WI38 (cell line): ENCODE results near the gene HIPK1.

Source experiments
- H3K4me3 ChIP-seq: 2 replicates; pipeline ENCODE4 v1.5.1; 2011; ENCODE audit warnings: low read depth, mild to moderate bottlenecking, control low read depth, low read length
- TF ChIP-seq, protein P1 (sequence below): IDR thresholded peaks from 2 replicates; pipeline ENCODE4 v1.5.1; 2012; ENCODE audit warnings: low read depth, mild to moderate bottlenecking, control low read depth, low read length

HIPK1 gene

GRCh38 chr1:113935176-113935575 is 6.1 kb downstream of the HIPK1 start:
- TF ChIP-seq, protein P1, sequence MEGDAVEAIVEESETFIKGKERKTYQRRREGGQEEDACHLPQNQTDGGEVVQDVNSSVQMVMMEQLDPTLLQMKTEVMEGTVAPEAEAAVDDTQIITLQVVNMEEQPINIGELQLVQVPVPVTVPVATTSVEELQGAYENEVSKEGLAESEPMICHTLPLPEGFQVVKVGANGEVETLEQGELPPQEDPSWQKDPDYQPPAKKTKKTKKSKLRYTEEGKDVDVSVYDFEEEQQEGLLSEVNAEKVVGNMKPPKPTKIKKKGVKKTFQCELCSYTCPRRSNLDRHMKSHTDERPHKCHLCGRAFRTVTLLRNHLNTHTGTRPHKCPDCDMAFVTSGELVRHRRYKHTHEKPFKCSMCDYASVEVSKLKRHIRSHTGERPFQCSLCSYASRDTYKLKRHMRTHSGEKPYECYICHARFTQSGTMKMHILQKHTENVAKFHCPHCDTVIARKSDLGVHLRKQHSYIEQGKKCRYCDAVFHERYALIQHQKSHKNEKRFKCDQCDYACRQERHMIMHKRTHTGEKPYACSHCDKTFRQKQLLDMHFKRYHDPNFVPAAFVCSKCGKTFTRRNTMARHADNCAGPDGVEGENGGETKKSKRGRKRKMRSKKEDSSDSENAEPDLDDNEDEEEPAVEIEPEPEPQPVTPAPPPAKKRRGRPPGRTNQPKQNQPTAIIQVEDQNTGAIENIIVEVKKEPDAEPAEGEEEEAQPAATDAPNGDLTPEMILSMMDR: no peak
- no peak overlapping the region for H3K4me3 ChIP-seq

- TF ChIP-seq, protein P1: no peak
- no peak overlapping the region for H3K4me3 ChIP-seq
These were observed 6.8 kb downstream of the HIPK1 start for GRCh38 chr1:113935970-113936369.

DNA sequence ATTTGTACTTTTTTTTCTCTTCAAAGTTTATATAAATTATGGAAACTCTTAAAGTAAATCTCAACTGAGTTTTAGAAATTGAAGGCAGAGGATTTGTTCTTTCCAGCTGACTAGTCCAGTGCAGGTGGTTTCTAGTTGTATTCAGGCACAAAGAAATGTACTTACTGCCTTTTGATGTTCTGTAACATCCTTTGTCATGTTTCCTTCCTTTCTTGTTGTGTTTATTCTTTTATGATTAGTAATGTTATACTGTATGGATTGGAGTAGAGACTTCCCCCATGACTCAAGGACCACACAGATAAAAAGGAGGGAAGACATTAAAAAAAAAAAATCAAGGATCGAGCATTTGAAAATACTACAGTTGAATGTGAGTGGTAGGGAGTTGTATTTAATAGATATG is 8.0 kb downstream of the HIPK1 start:
- no peak overlapping the region for H3K4me3 ChIP-seq
- TF ChIP-seq, protein P1: no peak

- TF ChIP-seq, protein P1: no peak
- no peak overlapping the region for H3K4me3 ChIP-seq
These were observed 9.1 kb downstream of the HIPK1 start for GRCh38 chr1:113938192-113938591.

GRCh38 chr1:113940365-113941244 is 11.5 kb downstream of the HIPK1 start:
- TF ChIP-seq, protein P1: no peak

DNA sequence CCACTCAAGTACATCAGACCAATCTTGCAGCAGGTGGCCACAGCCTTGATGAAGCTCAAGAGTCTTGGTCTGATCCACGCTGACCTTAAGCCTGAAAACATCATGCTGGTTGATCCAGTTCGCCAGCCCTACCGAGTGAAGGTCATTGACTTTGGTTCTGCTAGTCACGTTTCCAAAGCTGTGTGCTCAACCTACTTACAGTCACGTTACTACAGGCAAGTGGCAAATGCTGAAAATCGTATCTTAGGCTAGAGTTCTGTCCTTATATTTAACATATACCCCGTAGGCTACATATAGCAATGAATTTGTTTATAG is 12.1 kb downstream of the HIPK1 start:
- no peak overlapping the region for H3K4me3 ChIP-seq
- TF ChIP-seq, protein P1: no peak

More at GRCh38 chr1:113940365-113941244, 11.5 kb downstream of the HIPK1 start:
- H3K4me3 ChIP-seq: no peak overlapping the region

GRCh38 chr1:113942527-113942926 is 13.4 kb downstream of the HIPK1 start:
- TF ChIP-seq, protein P1: no peak
- no peak overlapping the region for H3K4me3 ChIP-seq
